Frontal cortex (tissue), 4 donors: ENCODE data around the gene OSM. TPM values are rescaled to one million over a fixed set of nuclear protein-coding genes. Genes with fewer than 3 reads are reported as not detected.

Source experiments
- DNase-seq, 2 donors: peaks; one replicate each; pipeline ENCODE4 v3.0.0; 2012; ENCODE audit warnings: low spot score in 2 of 2
- FAIRE-seq: peaks from 2 replicates; lab custom pipeline; 2012; peaks lifted over from hg19 to GRCh38; lab: Jason Lieb, UNC
- total RNA-seq: library from RNA; depleted of rRNA; stranded (reverse); fragments of >200 nt; gene quantifications from one replicate; pipeline ENCODE4 v1.2.3, GENCODE V29; 2014
- donor health status: control.
- donor health status: control.
- donor health status: control.

Gene OSM
- total RNA-seq, 1 donor from 2014 or later = 0.41 TPM

DNA sequence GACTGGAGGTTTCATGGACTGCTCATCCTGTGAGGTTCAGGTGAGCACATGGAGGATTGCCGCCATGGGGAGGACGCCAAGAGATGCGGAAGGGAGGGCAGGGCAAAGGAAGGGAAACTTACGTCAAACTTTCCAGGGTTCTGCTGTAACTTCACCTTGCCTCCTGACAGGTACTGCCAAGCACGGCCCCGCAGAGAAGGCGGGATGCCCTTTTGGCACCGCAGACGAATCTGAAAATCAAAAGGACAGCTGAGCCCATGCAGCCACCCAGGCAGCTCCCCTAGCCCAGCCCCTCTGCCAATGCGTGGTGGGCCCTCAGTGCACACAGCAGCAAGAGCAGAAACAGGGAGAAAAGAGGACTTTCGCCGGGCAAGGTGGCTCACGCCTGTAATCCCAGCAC lies 32.7 kb upstream of the OSM start:
- FAIRE-seq (no peak), DNase-seq (no peak)

DNA sequence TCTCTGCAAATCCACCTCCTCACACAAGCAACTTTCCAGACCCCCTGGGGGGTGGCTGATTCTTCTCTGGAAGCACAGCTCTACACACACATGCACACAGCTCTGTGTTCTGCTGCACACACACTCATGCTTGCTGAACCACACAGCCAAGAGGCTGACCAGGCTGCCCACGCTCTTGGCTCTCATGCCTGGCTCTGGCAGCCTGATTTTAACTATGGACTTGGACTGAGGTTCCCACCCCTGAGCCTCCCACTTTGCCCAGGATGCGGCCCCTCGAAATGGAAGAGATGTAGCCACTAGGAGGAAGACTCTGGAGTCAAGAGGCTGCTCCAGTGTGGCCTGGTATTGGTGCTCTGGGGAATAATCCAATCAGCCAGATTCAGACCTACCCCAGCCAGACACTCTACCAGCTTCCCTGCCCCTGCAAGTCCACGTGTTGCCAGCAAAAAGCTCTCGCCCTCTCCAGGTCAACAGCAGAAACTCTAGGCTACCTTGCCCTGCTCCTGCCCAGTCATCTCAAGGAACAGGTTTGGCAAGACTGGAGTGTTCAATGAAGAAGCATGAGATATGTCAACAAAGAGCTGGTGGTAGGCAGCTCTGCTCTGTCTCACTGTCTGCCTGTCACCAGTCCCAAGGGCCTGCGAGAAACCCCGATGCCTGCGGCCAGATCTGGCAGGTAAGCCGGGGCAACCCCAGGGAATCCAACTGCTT lies 31.5 kb upstream of the OSM start:
- no peak for FAIRE-seq
- no peak for DNase-seq

DNA sequence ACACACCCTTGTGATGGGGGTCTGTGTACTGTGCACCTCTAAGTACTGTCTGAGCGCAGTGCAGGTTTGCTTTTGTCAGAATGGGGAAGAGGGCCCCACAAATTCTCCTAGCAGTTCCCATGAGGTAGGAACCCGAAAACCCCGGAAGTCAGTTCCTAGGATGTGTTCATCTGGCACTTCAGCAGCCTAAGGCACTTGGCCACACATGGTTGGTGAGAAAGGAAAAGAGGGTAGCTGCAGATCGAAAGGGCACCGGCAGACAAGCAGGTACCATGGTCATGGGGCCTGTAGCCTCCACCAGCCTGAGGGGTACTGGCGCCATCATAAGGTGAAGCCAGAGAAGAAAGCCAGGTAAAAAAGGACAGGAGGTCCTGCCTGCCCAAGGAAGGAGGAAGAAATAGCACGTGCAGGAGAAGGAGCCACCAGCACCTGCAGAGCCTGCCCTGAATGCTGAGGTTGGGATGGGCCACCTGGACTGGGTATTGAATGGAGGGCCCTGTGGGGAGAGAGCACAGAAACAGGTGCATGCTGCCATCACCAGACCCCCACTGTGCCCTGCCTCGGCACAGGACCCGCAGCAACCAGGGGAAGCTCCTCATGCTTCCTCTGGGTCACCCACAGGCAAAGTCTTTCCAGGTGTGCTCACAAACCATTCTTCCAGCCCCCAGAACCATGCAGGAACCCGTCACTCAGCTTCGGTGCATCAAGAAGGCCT lies 30.8 kb upstream of the OSM start:
- FAIRE-seq = no peak
- no peak for DNase-seq

DNA sequence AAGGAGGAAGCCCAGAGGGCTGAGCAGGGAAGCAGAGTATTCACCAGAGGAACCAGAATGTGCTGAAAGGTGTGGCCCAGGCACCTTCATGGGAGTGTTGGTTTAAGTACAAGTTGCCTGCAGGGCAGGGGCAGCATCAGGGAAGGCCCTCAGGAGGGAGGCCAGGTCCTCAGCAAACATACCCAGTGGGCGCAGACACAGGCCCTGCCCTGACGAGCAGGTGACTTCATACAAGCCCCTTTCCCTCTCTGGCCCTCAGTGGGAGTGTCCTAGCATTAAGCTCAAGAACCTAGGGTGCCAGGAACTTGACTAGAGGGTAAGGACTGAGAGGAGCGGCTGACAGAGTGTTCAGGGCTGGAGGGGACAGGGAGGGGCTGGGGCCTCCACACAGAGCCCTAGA lies 30.2 kb upstream of the OSM start:
- no peak for DNase-seq
- FAIRE-seq = no peak

DNA sequence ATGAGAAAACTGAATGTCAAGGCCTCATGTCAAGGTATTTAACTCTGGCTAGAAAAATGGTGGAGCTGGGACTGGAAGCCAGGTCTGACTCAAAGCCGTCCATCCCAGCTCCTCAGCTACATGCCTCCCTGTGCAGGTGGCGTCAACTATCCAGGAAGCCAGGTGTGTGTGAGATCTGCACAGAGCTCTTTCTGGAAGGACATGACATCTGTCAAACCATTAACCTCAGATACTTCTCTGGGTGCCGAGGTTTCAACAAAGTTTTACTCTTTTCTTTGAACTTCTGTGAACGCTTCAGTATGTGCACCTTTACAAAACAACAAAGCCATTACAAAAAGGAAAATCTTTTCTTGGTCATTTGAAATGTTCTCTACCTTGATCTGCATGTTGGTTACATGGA lies 29.7 kb upstream of the OSM start:
- DNase-seq (no peak), FAIRE-seq (no peak)

DNA sequence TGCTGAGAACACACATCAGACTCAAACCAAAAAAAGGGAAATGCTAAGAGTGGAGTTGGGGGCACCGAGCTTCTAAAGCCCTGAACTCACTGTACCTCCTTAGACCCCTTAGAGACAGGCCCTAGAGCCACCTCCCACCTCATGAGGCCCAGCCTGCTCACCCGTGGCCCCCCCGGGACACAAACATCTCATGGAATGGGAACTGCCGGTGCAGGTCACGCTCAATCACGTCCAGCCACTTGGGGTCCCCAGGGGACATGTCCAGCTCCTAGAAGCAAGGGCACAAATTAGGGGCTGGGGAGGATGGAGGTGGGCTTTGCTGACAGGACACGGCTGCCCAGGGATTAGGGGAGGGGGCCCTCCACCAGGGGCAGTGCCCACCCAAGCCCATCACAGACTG lies 28.9 kb upstream of the OSM start:
- FAIRE-seq = no peak
- no peak for DNase-seq

DNA sequence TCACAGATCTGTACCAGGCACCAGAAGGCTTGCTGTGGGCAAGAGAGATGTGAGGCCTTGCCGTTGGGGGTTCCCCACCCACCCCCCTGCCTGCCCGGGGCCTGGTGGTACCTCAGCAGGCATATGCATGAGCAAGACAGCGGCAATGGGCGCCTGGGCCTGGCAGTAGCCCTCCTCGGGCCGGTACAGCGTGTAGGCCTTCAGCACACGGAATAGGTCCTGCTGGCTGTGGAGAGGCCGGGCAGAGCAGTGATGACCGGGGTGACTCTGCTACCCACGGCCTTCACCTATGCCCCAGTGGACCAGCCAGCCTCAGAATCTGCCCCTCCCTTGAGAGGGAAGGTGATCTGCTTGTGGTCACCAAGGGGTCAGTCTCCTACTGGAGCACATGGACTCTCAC lies 28.2 kb upstream of the OSM start:
- FAIRE-seq = no peak
- no peak for DNase-seq

DNA sequence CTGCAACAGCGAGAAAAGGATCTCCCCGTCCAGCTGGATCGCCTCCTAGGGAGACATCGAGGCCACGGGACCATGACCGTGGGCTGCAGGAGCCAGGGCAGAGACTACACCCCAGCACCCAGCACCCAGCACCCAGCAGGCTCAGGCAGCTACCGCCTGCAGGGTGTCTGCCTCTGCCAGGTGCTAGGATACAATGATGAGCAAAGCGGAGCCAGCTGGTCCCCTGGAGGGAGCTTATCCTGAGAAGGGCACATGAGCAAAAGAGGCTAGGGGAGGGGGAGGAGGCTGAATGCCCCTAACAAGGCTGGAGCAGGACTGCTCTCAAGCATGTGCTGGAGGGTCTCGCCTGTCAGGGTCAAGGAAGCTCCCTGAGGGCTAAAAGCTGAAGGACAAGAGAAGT lies 27.4 kb upstream of the OSM start:
- FAIRE-seq = no peak

DNA sequence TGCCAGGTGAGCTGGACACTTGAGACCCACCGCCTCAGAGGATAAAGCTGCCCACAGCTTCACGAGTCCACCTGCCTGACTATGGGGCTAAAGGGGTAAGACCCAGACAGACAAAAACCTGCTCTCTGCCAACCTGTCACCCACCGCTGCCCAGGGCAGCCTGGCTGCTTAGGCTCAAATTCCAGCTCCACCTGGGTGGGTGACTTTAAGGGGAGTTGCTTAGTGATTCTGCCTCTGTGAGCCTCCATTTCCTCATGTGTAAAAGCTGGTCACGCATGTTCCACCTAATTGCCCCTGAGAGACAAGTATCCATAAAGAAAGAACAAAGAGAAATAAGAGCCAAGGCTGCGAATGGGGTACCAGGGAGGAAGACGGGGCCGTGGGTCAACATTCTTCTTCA lies 26.4 kb upstream of the OSM start:
- no peak for DNase-seq
- no peak for FAIRE-seq

More for the DNA sequence above, 27.4 kb upstream of the OSM start:
- DNase-seq = no peak

DNA sequence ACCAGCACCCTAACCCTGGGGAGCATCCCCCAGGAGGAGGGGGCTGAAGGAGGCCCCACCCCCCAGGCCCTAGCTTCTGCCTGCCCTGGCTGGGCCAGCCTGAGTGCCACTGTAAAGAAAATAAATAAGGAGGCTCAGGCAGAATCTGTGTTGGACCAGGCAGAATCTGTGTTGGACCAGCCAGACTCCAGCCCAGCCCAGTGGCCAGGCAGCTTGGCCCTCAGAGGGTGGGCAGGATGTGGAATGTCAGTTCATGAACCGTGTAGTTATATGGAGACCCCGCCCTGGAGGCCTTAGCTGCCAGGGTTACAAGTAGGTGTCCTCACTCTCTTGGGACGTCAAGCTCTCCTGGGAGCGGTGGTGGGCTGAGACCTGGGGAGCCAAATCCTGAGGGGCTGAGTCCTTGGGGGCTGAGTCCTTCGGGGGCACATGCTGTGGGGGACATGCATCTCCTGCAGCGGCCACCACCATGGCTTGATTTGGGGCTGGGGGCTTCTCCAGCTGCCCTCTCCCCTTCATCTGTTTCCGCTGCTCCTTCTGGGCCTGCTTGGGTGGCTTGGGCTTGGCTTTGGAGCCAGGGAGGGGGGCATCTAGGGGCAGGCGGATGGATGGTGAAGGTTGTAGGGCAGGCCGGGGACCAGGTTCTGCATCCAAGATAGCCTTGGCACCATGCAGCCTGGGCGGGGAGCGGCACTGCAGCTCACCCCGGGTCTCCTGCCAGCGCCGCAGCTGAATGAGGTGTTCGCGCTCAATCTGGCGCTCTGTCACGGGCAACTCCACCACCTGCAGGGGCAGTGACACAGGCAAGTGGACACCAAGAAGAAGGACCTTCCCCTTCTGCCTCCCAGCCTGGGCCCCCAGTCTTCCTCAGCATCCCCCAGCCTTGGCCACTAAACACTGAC lies 25.7 kb upstream of the OSM start:
- no peak for DNase-seq
- no peak for FAIRE-seq

DNA sequence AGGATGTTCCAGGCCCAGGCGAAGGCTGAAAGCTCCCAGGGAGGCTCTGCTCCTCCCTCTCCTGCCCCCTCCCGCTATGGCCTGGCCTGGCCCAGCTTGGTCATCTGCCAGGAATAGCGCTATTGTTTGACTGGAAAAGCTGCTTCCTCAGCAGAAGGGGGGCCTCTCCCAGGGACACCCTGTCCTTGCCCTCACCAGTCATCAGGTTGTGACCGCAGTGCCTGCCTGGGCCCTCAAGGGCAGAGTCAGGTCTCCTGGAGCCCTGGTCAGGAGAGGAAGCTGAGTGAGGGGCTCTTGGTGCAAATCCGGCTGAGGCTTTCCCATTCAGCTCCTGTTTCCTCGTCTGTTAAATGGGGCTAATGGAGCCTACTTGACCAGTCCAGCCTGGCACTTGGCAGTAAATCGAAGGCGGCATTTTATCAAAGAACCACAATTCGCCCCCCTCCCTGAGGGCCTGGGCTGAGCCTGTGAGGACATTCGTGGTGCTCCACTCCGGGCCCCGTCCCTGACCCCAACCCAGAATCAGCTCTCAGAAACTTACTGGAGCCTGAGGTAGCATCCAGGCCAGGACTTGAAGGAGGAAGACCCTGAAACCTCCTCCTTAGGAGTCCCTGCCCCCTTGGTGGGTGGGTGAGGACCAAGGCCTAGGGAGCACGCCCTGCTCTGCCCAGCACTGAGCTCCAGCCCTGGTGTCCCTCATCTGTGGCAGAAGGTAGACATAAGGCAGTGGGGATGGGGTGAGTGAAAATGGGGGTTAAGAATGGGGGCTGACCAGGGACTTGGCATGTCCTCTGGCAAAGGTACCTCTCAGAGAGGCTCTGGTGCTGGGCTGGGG lies 24.6 kb upstream of the OSM start:
- DNase-seq = peak; percentile 69 to 83
- no peak for FAIRE-seq

DNA sequence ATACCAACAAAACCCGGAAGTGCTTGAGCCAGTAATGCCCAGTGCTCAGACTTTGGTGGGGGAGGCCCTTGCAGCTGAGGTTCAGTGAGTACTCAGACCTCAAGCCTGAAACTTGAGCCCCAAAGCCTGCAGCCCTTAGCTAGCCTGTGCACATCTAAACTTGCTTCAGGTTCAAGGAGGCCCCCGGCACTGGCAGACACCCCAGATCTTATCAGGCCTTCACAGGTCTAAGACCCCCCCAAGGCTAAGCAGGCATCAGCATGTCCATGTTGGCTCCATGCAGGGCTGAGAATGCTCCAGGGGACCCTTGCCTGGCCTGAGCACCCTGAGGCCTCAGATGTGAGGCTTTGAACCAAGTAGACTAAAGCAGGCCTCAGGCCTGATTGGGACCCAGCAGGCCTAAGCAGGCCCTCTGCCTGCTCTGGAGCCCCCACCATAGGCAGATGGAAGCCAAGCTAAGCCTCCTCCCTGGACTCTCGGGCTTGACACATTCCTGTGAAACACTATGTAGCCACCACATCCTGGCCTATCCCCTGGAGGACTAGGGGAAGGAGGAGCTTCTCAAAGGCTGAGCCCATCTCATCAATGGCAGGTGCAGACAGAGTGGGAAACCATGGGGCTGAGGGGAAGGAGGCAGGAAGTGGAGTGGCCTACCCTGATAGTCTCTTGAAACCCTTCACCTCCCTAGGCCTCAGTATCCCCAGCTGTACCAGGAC lies 23.8 kb upstream of the OSM start:
- DNase-seq (peak in 1 of 2 donors; percentile 33), FAIRE-seq (no peak)

DNA sequence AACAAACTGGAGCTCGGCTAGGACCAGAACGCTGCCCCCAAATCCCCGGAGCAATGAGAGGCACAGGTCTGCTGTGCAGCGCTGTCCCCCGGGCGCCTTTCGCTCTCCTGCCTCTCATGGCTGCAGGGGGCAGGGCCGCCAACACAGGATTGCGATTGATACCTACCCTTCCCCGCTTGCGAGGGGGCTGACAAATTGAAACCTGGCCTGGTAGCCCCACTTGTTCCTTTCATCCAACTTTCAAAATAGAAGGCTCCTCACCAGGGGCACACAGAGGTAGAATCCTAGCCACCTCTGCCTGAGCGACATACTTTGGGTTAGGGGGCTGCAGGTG lies 23.3 kb upstream of the OSM start:
- FAIRE-seq = no peak
- DNase-seq = no peak

DNA sequence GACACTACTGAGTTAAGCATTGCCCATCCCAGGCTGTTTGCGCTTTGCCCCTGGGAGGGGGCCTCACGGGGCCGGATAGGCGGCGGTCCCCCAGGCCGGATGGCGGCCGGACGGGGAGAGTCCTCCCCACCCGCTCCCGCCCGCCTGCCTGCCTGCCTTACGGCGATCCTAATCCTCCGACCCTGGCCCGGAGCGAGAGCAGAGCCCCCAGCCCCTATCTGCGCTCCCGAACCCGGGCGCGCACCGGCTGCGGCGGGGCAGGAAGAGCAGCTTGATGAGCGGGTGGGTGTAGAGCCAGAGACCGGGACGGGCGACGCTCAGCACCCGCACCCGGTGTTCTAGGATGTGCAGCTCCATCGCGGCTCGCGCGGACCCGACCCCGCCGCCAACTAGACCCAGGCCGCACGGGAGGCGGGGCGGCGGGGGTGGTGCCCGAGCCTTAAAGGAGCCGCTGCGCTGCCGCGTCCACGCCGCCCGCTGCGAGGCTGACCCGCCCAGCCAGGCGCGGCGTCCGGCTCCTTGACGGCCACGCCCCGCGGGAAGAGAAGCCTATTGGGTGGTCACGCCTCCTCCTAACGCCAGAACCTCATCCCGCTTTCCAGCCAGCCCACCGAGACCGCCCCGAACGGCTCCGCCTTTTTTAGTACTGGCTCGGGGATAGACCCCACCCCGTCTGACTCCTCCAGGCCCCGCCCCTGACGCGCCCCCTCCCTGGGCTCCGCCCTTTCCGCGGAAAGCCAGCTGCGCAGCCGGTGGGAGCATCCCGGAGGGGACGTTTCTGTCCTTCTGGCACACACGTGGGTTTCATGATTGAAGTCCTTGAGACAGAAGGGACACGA lies 22.7 kb upstream of the OSM start, which contains the start of gene CASTOR1:
Gene CASTOR1 (minus strand): TSS at position 365 of the 839 bp plus-strand sequence. CDS start 8 bp downstream, at position 357.
- DNase-seq = peak; percentile 97 to 99
- no peak for FAIRE-seq

DNA sequence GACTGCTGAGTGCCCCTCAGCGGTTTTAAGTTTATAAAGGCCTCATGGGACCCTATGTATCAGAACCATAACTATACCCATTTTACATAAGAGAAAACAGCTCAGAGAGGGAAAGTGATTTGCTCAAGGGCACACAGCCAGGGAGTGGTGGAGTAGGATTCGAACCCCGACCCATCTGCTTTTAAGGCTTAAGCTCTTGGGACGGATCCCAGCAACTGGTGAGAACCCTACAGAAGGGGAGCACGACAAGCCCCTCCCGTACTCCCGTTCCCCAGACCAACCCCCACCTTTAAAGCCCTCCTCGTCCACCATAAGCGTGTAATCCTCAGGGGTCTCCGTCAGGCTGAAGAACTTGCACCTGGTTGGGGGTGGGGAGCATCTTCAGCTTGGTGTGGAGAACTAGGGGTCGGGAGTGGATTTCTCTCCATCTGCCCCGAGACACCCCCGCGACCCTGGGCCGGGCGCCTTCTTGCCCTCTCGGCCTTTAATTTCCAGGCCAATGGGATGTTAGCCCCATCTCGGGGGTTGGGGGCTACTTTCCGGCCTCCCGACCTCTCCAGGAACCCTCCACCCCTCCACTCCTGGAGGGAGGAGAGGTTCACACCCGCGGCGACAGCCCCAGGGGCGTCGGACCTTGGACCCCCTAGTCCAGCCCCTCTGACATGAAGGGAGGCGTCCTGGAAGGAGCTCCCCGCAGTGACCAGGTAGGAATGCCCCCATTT lies 21.9 kb upstream of the OSM start:
- DNase-seq = no peak
- FAIRE-seq = no peak

DNA sequence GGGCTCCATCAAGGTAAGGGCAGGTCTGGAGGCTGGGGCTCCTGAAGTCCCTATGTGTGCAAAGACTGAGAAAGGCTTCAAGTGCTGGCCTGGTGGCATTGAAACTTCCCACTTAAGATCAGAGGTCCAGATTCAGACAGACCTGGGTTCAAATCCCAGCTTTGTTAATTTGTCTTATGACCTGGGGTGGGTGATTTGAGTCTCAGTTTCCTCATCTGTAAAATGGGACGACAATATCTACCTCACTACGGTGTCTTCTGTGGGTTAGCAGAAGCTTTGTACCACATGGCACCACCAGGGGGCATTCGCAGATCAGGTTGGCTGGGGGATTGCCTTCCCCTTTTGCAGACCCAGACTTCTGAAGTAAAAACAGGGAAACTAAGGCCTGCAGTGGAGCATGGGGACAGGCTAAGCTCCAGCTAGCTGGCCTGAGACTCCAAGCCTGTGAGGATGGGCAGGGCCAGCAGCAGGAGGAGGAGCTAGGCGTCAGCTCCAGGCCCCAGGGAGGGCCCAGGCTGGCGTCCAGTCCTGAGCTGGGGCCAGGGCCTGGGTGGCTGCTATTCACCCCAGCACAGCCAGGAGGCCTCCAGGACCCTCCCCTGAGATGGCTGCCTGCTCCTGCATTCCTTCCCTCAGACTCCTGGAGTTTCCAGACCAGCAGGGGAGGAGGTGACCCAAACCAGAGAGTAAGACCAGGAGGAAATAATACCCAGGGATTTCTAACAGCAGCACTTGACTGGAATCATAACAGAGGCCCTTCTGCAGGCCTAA lies 21.2 kb upstream of the OSM start:
- FAIRE-seq = no peak
- peak; percentile 77 to 79 for DNase-seq
